ENCODE data around the gene TTLL3. TPM values are rescaled to one million over a fixed set of nuclear protein-coding genes. Genes with fewer than 3 reads are reported as not detected.

TTLL3 gene
- total and polyA plus RNA-seq, 2 of the 13 experiments (the other 11 are each of a cell fraction or from before 2014, with no cell fraction given): 9.5 to 51.2 TPM

DNA sequence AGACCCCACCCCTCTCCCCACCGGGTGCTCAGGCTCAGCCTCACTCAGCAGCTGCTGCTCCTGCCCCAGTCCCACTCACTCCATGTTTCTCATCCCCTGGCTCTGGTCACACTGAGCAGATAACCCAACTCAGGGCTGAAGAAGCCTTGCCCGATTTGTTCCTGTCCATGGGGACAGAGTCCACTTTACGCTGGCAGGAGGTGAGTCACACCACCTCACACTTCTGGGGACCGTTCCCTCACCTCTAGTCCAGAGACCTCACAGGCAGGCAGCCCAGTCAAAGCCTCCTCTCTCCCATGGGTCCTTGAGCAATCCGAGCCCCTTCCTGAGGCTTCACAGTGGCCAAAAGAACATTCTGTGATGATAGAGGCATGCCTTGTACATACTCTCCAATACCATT is 68.6 kb downstream of the TTLL3 start (continued):
- TF ChIP-seq, protein P1, sequence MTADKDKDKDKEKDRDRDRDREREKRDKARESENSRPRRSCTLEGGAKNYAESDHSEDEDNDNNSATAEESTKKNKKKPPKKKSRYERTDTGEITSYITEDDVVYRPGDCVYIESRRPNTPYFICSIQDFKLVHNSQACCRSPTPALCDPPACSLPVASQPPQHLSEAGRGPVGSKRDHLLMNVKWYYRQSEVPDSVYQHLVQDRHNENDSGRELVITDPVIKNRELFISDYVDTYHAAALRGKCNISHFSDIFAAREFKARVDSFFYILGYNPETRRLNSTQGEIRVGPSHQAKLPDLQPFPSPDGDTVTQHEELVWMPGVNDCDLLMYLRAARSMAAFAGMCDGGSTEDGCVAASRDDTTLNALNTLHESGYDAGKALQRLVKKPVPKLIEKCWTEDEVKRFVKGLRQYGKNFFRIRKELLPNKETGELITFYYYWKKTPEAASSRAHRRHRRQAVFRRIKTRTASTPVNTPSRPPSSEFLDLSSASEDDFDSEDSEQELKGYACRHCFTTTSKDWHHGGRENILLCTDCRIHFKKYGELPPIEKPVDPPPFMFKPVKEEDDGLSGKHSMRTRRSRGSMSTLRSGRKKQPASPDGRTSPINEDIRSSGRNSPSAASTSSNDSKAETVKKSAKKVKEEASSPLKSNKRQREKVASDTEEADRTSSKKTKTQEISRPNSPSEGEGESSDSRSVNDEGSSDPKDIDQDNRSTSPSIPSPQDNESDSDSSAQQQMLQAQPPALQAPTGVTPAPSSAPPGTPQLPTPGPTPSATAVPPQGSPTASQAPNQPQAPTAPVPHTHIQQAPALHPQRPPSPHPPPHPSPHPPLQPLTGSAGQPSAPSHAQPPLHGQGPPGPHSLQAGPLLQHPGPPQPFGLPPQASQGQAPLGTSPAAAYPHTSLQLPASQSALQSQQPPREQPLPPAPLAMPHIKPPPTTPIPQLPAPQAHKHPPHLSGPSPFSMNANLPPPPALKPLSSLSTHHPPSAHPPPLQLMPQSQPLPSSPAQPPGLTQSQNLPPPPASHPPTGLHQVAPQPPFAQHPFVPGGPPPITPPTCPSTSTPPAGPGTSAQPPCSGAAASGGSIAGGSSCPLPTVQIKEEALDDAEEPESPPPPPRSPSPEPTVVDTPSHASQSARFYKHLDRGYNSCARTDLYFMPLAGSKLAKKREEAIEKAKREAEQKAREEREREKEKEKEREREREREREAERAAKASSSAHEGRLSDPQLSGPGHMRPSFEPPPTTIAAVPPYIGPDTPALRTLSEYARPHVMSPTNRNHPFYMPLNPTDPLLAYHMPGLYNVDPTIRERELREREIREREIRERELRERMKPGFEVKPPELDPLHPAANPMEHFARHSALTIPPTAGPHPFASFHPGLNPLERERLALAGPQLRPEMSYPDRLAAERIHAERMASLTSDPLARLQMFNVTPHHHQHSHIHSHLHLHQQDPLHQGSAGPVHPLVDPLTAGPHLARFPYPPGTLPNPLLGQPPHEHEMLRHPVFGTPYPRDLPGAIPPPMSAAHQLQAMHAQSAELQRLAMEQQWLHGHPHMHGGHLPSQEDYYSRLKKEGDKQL (CRISPR knock-in tag; IDR thresholded peaks at IDR 0.05; ENCODE audit: low read depth): no peak
- TF ChIP-seq, protein P2, sequence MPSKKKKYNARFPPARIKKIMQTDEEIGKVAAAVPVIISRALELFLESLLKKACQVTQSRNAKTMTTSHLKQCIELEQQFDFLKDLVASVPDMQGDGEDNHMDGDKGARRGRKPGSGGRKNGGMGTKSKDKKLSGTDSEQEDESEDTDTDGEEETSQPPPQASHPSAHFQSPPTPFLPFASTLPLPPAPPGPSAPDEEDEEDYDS (CRISPR knock-in tag; IDR thresholded peaks at IDR 0.05): 0 out of 2 replicates have a peak, but pooled peaks have one; percentile 43
- TF ChIP-seq GATAD2A (CRISPR knock-in tag; IDR thresholded peaks at IDR 0.05): peak; percentile 80
- TF ChIP-seq ZSCAN21 (CRISPR knock-in tag; IDR thresholded peaks at IDR 0.05; ENCODE audit: borderline replicate concordance): no peak
- TF ChIP-seq, protein P3, sequence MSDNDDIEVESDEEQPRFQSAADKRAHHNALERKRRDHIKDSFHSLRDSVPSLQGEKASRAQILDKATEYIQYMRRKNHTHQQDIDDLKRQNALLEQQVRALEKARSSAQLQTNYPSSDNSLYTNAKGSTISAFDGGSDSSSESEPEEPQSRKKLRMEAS (IDR thresholded peaks at IDR 0.05): peak; percentile 51; the same call in 1 of the 2 replicates
- no peak for TF ChIP-seq ARHGAP35 (CRISPR knock-in tag; IDR thresholded peaks at IDR 0.05; ENCODE audit: borderline replicate concordance)
- no peak for TF ChIP-seq SP2 (CRISPR knock-in tag; IDR thresholded peaks at IDR 0.05)
- no peak for TF ChIP-seq SIX4 (CRISPR knock-in tag; IDR thresholded peaks at IDR 0.05)
- TF ChIP-seq, protein P4, sequence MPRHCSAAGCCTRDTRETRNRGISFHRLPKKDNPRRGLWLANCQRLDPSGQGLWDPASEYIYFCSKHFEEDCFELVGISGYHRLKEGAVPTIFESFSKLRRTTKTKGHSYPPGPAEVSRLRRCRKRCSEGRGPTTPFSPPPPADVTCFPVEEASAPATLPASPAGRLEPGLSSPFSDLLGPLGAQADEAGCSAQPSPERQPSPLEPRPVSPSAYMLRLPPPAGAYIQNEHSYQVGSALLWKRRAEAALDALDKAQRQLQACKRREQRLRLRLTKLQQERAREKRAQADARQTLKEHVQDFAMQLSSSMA (CRISPR knock-in tag; IDR thresholded peaks at IDR 0.05): no peak
- TF ChIP-seq ZNF788 (CRISPR knock-in tag; IDR thresholded peaks at IDR 0.05; ENCODE audit: borderline replicate concordance): peak; percentile 76; the same call in 1 of the 2 replicates
- TF ChIP-seq TBL1XR1 (IDR thresholded peaks at IDR 0.05; ENCODE audit: borderline replicate concordance, low read length, partially characterized antibody): no peak
- 0 out of 2 replicates have a peak, but pooled peaks have one; percentile 60 for TF ChIP-seq ZNF224 (CRISPR knock-in tag; IDR thresholded peaks at IDR 0.05)
- TF ChIP-seq, protein P5, sequence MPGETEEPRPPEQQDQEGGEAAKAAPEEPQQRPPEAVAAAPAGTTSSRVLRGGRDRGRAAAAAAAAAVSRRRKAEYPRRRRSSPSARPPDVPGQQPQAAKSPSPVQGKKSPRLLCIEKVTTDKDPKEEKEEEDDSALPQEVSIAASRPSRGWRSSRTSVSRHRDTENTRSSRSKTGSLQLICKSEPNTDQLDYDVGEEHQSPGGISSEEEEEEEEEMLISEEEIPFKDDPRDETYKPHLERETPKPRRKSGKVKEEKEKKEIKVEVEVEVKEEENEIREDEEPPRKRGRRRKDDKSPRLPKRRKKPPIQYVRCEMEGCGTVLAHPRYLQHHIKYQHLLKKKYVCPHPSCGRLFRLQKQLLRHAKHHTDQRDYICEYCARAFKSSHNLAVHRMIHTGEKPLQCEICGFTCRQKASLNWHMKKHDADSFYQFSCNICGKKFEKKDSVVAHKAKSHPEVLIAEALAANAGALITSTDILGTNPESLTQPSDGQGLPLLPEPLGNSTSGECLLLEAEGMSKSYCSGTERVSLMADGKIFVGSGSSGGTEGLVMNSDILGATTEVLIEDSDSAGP (CRISPR knock-in tag; IDR thresholded peaks at IDR 0.05; ENCODE audit: borderline replicate concordance): peak; percentile 50; the same call in 1 of the 2 replicates
- 0 out of 2 replicates have a peak, but pooled peaks have one; percentile 35 for TF ChIP-seq TAF1 (CRISPR knock-in tag; IDR thresholded peaks at IDR 0.05)
- no peak for TF ChIP-seq ATAD3A (CRISPR knock-in tag; IDR thresholded peaks at IDR 0.05)
- no peak for TF ChIP-seq EEA1 (CRISPR knock-in tag; IDR thresholded peaks at IDR 0.05; ENCODE audit: borderline replicate concordance)
- TF ChIP-seq SMARCC2 (IDR thresholded peaks at IDR 0.05): 0 out of 2 replicates have a peak, but pooled peaks have one; percentile 22
- TF ChIP-seq ELF3 (CRISPR knock-in tag; IDR thresholded peaks at IDR 0.05): peak; percentile 67
- TF ChIP-seq ZNF343 (CRISPR knock-in tag; IDR thresholded peaks at IDR 0.05): no peak
- no peak for TF ChIP-seq REXO4 (CRISPR knock-in tag; IDR thresholded peaks at IDR 0.05; ENCODE audit: borderline replicate concordance)
- TF ChIP-seq CREM (IDR thresholded peaks at IDR 0.05): peak; percentile 28; the same call in 1 of the 2 replicates
- TF ChIP-seq CREM (CRISPR knock-in tag; IDR thresholded peaks at IDR 0.05): no peak
- TF ChIP-seq THAP11 (CRISPR knock-in tag; IDR thresholded peaks at IDR 0.05): 0 out of 2 replicates have a peak, but pooled peaks have one; percentile 36
- peak; percentile 30; the same call in 1 of the 2 replicates for TF ChIP-seq SMC3 (IDR thresholded peaks at IDR 0.05; ENCODE audit: low read length)

Data from HepG2 (cell line).